NCI-H2107 treated with DMSO at 0.1 percent for 48 hours (cell line): ENCODE measurements around the gene HYOU1.
A peak's percentile ranks its signal among the peaks of the same experiment; 100 is the strongest.
"Not testable (repeated sequence)": the region's sequence is repeated elsewhere in the genome, so short reads cannot be mapped to it uniquely, and the experiment has no call there.

ENCODE experiments used
- DNase-seq: peaks from one replicate; lab custom pipeline; 2025; ENCODE audit not compliant: unreplicated experiment; lab: John Stamatoyannopoulos, UW

HYOU1 gene

DNA sequence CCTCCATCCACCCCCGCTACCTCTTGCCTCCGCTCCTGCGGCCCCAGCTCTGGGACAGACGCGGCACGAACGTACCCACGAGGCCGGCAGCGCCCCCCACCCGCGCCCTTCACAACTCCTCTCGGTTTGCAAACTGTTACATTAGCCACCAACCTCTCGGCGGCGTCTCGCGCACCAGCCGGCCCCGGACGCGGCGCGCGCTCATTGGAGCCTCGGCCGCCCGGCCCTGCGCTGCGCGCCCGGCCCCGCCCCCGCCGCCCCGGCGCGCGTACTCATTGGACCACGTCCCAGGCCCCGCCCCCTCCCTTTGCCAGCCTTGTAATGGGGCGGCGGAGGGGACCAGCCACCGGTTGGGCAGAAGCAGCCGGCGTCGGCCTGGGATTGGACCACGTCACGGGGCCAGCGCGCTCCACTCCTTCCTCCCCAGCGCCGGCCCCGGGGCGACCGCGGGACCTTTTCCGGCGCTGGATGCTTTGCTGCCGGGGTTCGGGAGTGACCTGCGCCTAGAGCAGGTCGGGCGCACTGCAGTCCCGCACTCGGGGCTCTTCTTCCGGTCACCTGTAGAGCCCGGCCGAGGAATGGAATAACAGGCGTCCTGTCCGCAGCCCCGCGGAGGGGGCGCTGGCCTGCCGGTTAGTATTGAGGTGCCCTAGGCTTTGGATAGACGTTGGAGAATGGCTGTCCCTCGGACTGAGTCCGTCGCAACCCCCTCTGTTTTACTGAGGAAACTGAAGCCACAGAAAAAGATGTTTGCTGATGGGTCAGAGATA, at the start of gene HYOU1:
Gene HYOU1, minus strand, starts transcription at position 206 of the 770 bp plus-strand sequence. CDS start 1,045 bp downstream, outside the sequence.
- DNase-seq = peak; percentile 83

GRCh38 chr11:119103793-119104192, 46.8 kb upstream of the HYOU1 start:
- DNase-seq = peak; percentile 52

DNA sequence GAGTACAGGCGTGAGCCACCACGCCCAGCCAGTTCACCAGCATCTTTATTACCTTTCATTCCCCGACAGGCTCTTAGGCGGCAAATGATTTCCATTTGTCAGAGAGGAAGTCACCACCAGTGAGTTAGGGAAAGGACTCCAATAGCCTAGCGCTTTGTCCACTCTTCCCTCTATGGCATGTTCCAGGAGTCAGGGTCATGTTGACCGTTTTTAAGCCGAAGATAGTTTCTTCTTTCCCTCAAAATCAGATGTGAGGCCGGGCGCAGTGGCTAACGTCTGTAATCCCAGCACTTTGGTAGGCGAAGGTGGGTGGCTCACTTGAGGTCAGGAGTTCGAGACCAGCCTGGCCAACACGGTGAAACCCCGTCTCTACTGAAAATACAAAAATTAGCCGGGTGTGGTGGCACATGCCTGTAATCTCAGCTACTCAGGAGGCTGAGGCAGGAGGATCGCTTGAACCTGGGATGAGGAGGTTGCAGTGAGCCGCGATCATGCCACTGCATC, 46.2 kb upstream of the HYOU1 start:
- not testable (repeated sequence) for DNase-seq

GRCh38 chr11:119101759-119102423, 44.9 kb upstream of the HYOU1 start, which contains the start of gene DPAGT1:
Gene DPAGT1, minus strand, starts transcription at chr11:119101853. Its CDS starts 198 bp downstream, at chr11:119101655.
- DNase-seq = peak; percentile 97

GRCh38 chr11:119100994-119101758, 44.2 kb upstream of the HYOU1 start:
- DNase-seq = no peak

GRCh38 chr11:119100246-119100970, 43.4 kb upstream of the HYOU1 start:
- peak; percentile 49 for DNase-seq

GRCh38 chr11:119099711-119100110, 42.7 kb upstream of the HYOU1 start:
- no peak for DNase-seq

DNA sequence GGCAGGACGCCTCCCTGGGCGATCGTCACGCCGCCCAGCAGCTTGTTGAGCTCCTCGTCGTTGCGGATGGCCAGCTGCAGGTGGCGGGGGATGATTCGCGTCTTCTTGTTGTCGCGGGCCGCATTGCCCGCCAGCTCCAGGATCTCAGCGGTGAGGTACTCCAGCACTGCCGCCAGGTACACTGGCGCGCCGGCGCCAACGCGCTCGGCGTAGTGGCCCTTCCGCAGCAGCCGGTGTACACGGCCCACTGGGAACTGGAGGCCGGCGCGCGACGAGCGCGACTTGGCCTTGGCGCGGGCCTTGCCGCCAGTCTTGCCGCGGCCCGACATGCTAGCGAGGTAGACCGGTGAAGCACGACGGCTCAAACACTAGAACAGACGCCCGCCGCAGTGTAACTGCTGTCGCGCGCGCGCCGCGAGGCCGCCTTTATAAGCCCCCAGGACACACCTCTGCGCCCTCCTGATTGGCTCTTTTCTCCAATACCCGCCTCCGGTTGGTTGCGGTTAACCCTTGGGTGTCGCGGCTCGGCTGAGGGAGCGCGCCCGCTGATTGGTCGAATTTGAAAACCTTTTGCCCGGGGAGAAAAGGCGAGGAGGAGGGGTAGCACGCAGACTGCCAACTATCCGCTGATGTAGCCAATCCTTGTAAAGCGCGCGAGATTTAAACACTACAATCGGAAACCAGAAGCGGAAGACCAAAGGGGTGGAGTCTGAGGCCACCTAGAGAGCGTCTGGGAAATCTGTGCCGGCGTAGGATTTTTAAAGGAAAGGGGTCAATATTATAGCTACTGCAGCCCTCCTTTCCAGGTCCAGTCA, 38.3 kb upstream of the HYOU1 start:
- DNase-seq = peak; percentile 97

DNA sequence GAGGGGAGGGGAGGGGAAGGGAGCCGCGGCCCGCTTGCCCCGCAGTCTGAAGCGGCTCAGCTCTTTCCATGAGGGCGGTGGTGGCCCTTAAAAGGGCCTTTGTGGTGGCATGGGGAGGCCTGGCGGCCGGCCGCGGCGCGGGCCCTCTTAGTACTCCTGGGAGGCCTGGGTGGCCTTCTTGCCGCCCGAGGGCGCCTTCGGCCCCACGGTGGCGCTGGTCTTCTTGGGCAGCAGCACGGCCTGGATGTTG, 37.7 kb upstream of the HYOU1 start:
- no peak for DNase-seq

DNA sequence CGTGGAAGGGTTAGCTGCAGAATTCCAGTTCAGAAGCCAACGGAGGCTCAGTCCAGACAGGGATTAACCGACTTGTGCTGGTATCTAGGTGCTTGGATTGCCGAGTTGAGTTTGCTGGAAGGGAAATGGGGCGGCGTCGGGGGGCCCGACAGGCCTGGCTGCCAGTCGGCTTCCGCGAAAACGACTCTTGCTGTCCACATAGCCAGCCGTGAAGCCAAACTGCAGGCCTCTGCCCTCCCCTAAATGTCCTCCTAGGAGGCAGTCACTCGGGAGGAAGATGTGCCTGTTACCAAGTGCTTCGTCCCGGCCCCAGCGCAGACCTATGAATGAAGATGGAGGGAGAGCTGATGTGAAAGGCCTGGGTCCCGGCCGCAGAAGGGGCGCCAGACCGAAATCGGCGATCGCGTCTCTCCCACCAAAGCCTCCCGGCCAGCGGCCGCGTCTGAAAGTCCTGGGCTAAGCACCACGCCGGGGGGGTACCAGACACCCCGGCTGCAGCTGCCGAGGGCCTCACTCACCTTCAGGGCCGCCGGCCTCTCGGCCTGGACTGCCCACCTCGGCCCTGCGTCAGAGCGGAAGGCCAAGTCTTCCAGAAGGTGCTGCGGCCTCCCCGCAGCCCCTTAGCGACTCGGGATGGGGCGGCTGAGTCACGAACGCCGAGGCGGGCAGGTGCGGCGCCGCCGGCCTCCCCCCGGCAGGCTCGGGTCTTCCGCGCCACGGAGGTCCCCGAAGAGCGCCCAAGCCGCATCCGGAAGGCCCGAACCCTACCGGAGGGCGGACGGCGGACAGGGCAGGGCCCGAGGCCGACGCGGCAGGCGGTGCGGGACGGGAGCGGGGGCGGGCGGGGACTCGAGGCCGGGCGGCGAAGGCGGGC, 37.2 kb upstream of the HYOU1 start:
- DNase-seq = no peak

GRCh38 chr11:119092880-119093842, 36.2 kb upstream of the HYOU1 start:
- no peak for DNase-seq

DNA sequence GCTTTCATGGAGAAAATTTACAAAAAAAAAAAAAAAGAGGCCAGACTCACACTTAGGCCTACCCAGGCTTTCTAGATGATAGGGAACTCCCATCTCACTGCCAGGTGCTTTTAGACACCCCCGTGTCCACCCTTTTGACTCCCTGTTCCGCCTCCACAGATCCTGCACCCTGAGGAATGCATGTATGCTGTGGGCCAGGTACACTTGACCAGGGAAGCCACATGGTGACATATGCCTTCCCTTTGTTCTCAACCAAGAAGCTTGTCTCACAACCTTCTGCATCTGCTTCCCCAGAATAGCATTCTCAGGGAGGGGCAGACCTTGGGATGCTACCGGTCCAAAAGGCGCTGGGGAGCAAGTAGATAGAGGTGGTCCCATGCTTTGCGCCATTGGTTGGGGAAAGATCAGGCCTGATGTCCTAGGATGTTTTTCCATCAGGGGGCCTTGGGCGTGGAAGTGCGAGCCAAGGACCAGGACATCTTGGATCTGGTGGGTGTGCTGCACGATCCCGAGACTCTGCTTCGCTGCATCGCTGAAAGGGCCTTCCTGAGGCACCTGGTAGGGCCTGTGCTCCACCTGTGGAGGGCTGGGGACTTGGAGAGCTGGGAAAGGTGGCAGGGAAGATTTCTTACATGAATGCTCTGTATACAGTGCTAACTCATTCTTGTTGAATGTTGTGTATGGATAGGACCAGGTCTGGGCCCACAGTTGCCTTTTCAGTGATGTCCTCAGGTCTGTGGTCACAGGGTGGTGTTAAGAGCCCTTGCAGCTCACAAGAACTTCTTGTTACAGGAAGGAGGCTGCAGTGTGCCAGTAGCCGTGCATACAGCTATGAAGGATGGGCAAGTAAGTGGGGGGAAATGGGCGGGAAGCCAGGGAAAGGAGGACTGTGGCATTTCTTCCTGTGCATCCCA, 35.2 kb upstream of the HYOU1 start:
- DNase-seq = no peak

- no peak for DNase-seq
These were observed 34.2 kb upstream of the HYOU1 start for GRCh38 chr11:119091178-119091577.

DNA sequence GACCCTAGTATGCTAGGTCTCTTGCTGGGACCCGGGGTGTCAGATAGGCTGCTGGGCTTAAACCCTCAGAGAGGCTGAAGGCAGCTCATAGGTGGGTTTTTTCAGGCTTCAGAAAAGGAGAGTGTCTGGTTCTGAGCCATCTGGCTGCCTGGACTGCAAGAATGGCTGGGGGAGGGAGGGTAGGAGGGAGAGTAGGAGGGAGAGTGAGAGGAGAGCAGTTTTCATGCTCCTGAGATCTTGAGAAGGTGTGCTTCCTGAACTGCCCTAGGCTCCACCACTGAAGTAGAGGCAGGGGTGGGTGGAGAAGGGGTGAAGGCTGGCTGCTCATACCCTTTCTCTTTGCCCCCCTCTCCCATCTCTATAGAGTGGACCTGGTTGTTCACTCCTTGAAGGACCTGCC, 32.3 kb upstream of the HYOU1 start:
- no peak for DNase-seq

- no peak for DNase-seq
These were observed 31.4 kb upstream of the HYOU1 start for GRCh38 chr11:119088406-119088805.

- no peak for DNase-seq
These were observed 30.8 kb upstream of the HYOU1 start for GRCh38 chr11:119087747-119088241.

GRCh38 chr11:119087123-119087522, 30.1 kb upstream of the HYOU1 start:
- DNase-seq = no peak
